T-helper 2 cell (primary cell): ENCODE measurements around the gene ADAMTSL4.

Source experiments
- DNase-seq, 5 experiments: peaks; one replicate each; pipeline versions ENCODE4 v3.0.0 to v3.0.0-alpha.2; 2012 to 2022
- total RNA-seq, 2 donors: gene quantifications; one replicate each; lab custom pipeline; 2026; lab: John Stamatoyannopoulos, UW

ADAMTSL4 gene
- 0 to 0.07 reads per million in 2 donors for total RNA-seq

- DNase-seq, result peak in 2 of 5 experiments; percentile 6 to 55
Observed at GRCh38 chr1:150548632-150549495, at the start of gene ADAMTSL4. Gene ADAMTSL4 (plus strand): TSS chr1:150549408. CDS start chr1:150552289, 2,881 bp downstream.

- no peak for DNase-seq
Observed at GRCh38 chr1:150505431-150505830, 43.8 kb upstream of the ADAMTSL4 start.

- DNase-seq, result no peak
Observed at GRCh38 chr1:150507912-150508864, 41.0 kb upstream of the ADAMTSL4 start, which contains the start of gene ECM1. Gene ECM1 (plus strand): TSS chr1:150508109. CDS start chr1:150508210, 101 bp downstream.

GRCh38 chr1:150508982-150509381 is 40.2 kb upstream of the ADAMTSL4 start:
- no peak for DNase-seq

- no peak for DNase-seq
Observed at GRCh38 chr1:150511551-150511950, 37.7 kb upstream of the ADAMTSL4 start.

GRCh38 chr1:150511985-150512660 is 37.1 kb upstream of the ADAMTSL4 start:
- no peak for DNase-seq

- no peak for DNase-seq
Observed at GRCh38 chr1:150512846-150513245, 36.4 kb upstream of the ADAMTSL4 start.

GRCh38 chr1:150513351-150513791 is 35.8 kb upstream of the ADAMTSL4 start:
- DNase-seq, result no peak

- DNase-seq, result no peak
Observed at GRCh38 chr1:150514260-150514659, 34.9 kb upstream of the ADAMTSL4 start.

- DNase-seq, result no peak
Observed at GRCh38 chr1:150514913-150515327, 34.3 kb upstream of the ADAMTSL4 start.

- peak; percentile 80 to 92 (median 88) for DNase-seq
Observed at GRCh38 chr1:150515328-150516049, 33.7 kb upstream of the ADAMTSL4 start, which contains the start of gene FALEC. Gene FALEC (plus strand): TSS chr1:150515752.

GRCh38 chr1:150516050-150516591 is 33.1 kb upstream of the ADAMTSL4 start:
- peak in 1 of 5 experiments; percentile 7 for DNase-seq

- DNase-seq, result peak in 1 of 5 experiments; percentile 33
Observed at GRCh38 chr1:150516616-150517015, 32.6 kb upstream of the ADAMTSL4 start.

- no peak for DNase-seq
Observed at GRCh38 chr1:150521196-150521968, 27.8 kb upstream of the ADAMTSL4 start.

- no peak for DNase-seq
Observed at GRCh38 chr1:150525348-150525747, 23.9 kb upstream of the ADAMTSL4 start.

GRCh38 chr1:150528196-150528595 is 21.0 kb upstream of the ADAMTSL4 start:
- no peak for DNase-seq

GRCh38 chr1:150529017-150529416 is 20.2 kb upstream of the ADAMTSL4 start:
- no peak for DNase-seq

GRCh38 chr1:150530491-150531159 is 18.6 kb upstream of the ADAMTSL4 start:
- DNase-seq, result no peak

GRCh38 chr1:150532860-150533259 is 16.3 kb upstream of the ADAMTSL4 start:
- DNase-seq, result no peak

- DNase-seq, result no peak
Observed at GRCh38 chr1:150534002-150534401, 15.2 kb upstream of the ADAMTSL4 start.
